HG03575 (cell line): ENCODE results near the gene PROKR1.
"Not testable (repeated sequence)": the region's sequence is repeated elsewhere in the genome, so short reads cannot be mapped to it uniquely, and the experiment has no call there.

Experiments used
- ATAC-seq: cut with Tn5 transposase; IDR thresholded peaks from one replicate; pipeline ENCODE4 v1.9.1; 2021; ENCODE audit not compliant: unreplicated experiment, insufficient number of reproducible peaks, low FRiP score; ENCODE audit errors: extremely low read depth

PROKR1 gene

DNA sequence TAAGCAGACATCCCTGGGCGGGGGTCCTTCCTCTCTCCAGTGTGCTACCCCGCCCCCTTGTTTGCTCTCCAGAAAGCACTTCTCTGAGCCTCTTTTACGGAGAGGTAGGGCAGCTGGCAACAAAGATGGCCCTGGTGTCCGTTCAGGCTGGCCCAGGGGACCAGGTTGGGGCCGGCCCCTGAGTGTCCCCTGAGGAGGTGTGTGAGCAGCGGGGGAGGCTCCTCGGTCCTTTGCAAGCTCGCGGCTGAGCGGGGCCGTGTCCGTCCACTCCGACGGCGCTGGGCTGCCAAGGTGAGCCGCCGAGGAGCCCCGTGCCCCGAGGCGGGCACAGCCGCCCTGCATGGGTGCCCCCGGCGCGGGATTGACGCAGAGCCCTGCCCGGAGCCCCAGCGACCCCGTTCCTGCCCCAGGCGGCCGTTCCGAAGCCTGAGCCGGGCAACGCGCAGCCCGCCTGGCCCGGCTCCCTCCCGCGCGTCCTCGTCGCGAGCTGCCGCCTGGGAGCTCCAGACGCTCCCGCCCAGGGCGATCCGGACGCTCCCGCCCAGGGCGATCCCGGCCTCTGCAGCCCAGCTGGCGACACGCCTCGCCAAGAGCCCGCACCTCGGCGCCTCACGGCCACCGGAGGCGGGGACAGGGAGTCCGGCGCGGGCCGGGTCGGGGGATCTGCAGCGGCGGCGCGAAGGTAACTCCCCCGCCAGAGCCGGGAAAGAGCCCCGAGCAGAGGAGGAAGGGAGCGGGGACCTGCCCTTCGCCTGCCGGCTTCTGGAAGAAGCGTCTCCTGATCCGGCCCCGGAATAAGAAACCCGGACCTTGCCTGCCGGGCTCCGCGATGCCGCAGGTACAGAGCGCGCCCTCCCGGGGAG lies at the start of gene PROKR1:
TSS of gene PROKR1 (plus strand) at position 569 of the 863 bp plus-strand sequence. CDS start 2,243 bp downstream, outside the sequence.
- no peak for ATAC-seq

DNA sequence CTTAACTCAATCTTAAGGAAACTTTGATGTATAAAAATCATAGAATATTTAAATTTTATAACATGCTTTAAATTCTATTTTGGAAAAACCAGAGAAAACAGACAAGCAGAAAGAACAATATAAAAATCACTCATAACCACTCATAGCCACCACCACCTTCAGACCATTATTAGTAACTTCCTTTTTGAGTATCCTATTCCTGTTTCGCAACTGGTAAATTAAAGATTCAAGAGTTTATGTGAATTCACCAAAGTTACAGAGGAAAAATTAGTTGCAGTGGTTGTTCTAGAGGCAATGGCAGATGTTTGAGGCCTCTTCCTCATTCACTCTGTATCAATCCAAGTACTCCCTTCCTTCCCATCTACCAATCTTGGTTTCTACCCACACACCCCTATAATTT lies 49.3 kb upstream of the PROKR1 start:
- ATAC-seq, result no peak

DNA sequence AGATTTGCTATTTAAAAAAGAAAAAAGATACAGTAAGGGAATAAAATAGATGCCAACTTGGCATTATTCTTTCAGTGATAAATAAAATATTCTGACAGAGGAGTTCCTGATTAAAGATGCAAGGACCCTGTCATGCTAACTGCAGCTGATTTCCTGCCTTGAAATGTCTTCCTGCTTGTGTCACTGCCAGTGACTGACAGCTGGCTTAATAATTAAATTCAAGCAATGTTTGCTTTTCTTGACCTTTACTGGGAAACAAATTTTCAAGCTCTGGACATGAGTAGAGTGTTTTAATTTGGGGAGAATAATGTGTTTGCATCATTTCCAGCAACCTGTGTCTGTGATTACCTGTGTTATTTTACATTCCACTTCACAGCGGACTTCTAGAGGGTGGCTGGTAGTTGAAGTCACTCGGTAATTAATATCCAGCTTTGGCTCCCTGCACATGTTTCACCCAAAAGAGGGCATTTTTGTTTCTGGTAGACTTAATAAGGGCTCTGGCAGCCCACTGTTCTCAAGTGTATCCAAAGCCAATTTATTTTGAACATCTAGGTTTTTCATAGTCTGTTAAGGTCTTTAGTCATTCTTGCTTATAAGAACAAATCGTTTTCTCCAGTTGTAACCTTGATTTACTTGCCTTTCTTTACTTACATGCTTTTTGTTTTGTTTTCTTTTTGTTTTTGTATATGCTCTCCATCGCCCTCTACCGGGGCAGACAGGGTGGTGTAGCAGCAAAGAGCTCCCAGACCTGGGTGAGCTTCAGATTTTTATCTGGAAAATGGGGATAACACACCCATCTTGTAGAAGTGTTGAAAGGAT lies 48.5 kb upstream of the PROKR1 start:
- no peak for ATAC-seq

DNA sequence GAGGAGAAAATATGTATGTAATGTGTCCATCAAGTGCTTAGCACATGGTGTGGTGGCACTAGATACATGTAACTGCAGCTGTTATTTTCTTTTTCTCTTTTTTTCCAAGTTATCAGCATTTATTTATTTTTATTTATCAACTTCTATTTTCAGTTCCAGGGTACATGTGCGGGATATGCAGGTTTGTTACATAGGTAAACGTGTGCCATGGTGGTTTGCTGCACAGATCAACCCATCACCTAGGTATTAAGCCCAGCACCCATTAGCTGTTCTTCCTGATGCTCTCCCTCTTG lies 47.9 kb upstream of the PROKR1 start:
- ATAC-seq, result not testable (repeated sequence)

DNA sequence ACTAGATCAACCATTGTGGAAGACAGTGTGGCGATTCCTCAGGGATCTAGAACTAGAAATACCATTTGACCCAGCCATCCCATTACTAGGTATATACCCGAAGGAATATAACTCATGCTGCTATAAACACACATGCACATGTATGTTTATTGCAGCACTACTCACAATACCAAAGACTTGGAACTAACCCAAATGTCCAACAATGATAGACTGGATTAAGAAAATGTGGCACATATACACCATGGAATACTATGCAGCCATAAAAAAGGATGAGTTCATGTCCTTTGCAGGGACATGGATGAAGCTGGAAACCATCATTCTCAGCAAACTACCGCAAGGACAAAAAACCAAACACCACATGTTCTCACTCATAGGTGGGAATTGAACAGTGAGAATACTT lies 42.9 kb upstream of the PROKR1 start:
- ATAC-seq, result not testable (repeated sequence)

DNA sequence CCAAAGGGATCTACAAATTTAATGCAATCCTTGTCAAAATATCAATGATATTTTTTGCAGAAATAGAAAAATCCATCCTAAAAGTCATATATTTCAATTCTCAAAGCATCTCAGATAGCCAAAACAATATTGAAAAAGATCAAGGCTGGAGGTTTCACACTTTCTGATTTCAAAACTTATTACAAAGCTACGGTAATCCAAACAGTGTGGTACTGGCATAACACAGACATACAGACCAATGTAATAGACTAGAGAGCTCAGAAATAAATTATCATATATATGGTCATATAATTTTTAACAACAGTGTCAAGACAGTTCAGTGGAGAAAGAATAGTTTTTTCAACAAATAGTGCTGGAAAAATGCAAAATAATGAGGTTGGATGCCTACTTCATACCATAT lies 40.3 kb upstream of the PROKR1 start:
- no peak for ATAC-seq

DNA sequence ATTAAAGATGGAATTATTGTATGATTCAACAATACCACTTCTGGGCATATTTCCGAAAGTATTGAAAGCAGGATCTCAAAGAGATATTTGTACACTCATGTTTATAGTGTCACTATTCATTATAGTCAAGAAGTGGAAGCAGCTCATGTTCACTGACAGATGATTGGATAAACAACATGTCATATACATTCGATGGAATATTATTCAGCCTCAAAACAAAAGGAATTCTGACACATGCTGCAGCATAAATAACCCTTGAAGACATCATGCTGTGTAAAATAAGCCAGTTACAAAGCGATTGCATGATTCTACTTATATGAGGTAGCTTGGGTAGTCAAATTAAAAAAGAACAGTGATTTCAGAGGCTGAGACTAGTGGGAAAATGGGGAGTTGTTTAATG lies 39.3 kb upstream of the PROKR1 start:
- no peak for ATAC-seq

DNA sequence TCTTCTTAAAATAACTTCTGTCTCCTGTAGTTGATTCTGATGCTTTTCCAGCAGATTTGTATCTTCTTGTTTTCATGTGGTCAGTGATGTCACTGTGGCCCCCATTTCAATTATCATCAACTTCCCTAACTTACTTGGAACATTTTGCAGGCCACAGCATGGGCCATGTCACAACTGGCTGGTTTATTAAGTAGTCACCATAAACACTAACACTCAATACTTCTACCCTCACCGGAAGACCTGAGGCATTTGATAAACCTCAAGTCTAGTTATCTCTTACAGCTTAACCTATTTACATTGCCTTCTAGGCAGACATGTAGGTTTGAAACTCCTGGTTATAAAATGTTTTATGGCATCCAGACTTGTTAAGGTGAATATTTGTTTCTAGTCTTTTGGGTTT lies 37.4 kb upstream of the PROKR1 start:
- no peak for ATAC-seq

DNA sequence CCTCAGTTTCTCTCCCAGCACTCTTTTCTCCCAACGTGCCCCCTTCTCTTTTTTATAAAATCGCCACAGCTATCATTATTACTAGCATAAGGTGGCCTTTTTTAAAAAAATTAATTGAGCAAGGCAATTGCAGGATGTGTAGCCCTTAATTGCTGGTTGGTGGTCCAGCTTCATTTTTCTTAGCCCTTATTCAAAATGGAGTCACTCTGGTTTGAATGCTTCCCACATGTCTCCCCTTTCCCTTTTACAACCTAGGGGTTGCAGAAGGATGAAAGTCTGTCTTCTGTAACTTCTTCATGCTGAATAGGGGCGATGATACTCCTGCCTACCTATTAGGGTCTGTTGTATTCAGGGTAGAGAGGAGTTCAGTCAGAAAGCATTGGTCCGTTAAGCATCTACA lies 36.6 kb upstream of the PROKR1 start:
- no peak for ATAC-seq

DNA sequence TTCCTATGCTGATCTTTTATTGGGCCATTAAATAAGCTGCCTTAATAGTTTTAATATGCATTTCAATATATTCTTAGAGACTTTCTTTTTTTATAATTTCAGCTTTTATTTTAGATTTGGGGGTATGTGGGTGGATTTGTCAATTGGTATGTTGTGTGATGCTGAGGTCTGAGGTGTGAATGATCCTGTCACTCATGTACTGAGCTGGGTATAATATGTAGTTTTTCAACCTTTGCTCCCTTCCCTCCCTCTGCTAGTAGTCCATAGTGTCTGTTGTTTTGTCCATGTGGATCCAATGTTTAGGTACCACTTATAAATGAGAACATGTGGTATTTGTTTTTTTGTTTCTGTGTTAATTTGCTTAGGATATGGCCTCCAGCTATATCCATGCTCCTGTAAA lies 35.5 kb upstream of the PROKR1 start:
- ATAC-seq, result no peak

DNA sequence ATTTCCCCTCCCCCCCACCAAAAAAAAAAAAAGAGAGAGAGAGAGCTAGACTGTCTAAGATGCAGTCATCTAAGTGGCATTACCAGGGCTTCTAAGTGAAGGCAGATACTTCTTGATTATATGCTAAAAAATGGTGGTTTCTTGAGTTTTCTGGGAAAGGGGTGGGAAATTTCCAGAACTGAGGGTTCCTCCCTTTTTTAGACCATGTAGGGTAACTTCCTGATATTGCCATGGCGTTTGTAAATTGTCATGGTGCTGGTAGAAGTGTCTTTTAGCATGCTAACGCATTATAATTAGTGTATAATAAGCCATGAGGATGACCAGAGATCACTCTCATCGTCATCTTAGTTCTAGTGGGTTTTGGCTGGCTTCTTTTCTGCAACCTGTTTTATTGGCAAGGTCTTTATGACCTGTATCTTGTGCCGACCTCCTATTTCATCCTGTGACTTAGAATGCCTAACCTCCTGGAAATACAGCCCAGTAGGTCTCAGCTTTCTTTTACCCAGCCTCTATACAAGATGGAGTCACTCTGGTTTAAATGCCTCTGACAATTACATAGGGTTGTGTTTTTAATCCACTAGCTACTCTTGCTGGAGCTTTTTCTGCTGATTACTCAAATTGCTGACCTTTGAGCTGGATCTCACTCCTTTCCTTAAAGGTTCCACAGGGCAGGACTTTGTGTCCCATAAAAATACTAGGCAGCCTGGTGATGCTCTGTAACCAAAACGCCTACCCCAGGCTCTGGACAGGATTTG lies 30.4 kb upstream of the PROKR1 start:
- no peak for ATAC-seq

DNA sequence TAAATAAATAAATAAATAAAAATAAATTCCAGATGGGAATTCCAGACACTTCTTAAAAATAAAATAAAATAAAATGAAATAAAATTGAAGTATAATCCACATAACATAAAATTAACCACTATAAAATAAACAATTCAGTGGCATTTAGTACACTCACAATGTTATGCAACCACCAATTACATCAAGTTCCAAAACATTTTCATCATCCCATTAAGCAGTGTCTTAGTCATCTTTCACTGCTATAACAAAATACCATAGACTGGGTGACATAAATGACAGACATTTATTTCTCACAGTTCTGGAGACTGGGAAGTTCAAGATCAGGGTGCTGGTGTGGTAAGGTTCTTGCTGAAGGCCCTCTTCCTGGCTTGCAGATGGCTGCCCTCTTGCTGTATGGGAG lies 22.6 kb upstream of the PROKR1 start:
- ATAC-seq, result no peak

DNA sequence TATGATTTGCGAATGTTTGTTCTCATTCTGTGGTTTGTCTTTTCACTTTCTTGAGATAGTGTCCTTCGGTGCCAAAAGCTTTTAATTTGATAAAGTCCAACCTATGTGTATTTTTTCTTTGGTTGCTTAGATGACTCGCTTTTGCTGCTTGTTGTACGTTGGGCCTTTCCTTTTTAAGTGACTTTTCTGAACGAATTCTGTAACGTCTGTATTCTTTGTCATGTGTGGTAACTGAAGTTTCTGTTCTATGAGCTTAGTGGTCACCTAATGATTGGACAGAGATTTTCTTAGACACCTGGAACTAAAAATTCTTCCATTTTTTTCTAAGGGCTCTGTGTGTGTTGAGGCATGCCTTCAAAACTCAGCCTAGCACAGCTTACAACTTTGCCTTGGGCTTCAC lies 19.6 kb upstream of the PROKR1 start:
- ATAC-seq, result no peak

DNA sequence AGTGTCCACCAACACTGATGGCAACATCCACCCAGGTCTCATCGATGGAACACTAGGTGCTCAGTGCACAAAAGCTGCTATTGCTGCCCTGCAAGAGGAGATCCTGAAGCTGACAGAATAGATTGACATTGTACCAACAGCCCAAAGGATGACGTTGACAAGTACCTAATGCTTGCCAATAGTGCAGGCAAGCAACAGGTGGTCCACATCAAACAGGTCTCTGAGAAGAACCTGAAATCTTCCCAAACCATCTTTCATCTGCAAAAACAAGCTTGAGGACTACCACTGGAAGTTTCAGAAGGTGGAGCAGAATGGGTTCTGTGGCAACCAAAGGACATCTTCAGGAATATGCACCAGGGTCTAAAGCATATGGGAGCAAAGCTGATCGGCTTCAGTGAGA lies 15.8 kb upstream of the PROKR1 start:
- ATAC-seq, result no peak

DNA sequence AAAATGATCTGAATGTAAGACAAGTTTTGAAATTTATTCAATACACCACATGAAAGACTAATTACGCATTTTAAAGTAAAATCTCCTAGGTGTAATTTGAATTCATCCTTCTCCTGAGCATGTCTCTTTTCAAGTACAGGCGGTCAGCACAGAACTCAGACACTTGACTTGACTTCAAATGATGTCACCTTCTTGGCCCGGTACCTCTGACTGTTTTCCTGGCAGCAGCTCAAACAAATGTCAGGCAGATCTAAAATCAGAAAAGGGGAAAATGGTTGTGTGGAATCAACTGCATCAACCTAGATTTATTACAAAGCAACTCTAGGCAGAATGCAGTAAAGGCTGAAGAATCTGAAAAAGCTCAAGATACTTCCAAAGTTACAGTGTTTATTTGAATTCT lies 11.4 kb upstream of the PROKR1 start:
- ATAC-seq, result no peak

DNA sequence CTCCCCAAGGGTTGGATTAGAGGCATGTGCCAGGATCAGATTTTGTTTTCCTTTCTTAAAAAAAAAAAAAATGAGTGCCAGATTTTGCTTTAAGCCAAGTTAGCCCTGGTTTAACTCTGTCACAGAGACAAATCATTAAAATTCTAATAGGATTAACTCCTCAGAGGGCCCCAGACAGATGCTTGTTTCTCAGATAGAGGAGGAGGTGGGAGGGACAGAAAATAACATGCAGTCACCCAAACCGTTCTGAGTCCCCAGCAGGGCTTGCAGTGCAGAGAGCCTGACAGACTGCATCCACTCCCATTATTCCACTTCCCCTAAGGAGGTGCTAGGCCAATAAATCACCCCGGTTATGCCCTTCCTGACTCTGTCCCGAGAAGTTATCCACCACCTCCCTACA lies 6.3 kb upstream of the PROKR1 start:
- no peak for ATAC-seq

DNA sequence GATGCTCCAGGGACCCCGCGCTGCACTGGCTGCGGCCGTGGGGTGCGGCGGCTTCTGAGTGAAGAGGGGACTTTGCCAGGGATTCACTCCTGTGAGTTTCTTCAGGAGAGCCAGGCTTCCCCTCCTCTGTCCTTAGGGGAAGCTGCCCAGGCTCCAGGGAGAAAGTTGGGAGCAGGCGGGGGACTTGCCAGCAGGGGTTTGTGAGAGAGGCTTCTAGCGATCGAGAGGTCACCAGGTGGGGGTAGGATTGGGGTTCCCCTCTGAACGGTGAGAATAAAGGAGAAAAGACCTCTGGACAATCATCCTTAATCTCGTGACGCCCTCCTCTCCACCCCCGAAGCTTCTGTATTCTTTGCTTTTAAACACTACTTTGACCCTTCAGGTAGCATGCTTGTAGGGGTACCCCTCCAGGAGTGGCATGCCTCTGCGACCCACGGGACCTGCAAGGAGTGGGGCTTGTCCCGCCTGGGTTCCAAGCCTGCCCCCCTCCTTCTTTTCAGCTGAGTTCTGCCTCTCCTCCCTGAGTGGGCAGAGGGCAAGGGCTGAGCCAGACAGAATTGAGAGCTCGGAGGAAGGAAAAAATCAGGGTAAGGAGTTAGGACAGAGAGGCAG lies 601 bp downstream of the PROKR1 start:
- no peak for ATAC-seq

DNA sequence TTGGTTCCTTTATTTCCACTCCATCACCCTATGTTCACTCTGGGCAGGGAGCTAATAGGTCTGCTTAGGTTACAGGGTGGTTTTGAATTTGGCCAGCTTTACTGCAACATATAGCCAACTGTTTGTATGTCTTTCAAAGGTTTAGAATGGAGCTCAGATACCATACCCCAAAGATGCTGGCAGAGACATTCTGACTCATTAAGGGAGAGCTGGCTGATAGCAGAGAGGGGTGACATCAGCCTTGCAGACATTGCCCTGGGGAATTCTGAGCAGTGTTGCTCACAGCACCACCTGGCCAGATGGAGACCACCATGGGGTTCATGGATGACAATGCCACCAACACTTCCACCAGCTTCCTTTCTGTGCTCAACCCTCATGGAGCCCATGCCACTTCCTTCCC lies 2.1 kb downstream of the PROKR1 start:
- ATAC-seq, result no peak

DNA sequence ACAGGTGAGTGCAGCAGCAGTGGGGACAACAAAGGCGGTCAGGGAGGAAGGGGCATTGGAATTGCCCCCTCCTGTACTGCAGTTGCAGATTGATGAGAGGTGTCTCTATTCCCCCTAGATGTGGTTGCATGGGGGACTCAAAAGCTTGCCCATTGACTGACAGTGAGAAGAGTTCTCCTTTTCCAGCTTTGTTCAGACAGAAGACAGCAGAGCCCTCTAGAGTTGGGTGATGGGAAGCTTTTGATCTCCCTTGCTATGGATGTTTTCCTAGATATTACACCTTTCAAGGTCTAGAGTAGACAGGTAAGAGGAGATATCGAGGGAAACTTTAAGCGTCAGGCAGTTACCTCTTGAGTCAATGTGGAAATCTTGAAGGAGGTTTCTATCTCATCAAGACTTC lies 2.9 kb downstream of the PROKR1 start:
- ATAC-seq, result no peak
